ENCODE data around the gene TBCE. TPM values are rescaled to one million over a fixed set of nuclear protein-coding genes. Genes with fewer than 3 reads are reported as not detected.

TBCE gene
- total and polyA plus RNA-seq, 2 donors = 33.7 to 34.0 TPM

GRCh38 chr1:235326719-235327558 lies 40.3 kb upstream of the TBCE start:
- peaks cover 0 to 1% of the 10 kb centered on the region in 2 donors for H3K9me3 ChIP-seq (ENCODE audit: control insufficient read depth in 2 of 2, insufficient read depth in 1 of 2, low read length in 1 of 2)
- H3K4me1 ChIP-seq (ENCODE audit: control insufficient read depth in 2 of 2, insufficient read depth in 2 of 2, low read length in 2 of 2) = peaks cover 8 to 10% of the 10 kb centered on the region in 2 donors
- under 1% methylated on average over 78 of the region's 78 CpGs for WGBS

GRCh38 chr1:235327559-235328270 lies 39.5 kb upstream of the TBCE start, which contains the start of gene ARID4B:
Gene ARID4B (minus strand): TSS chr1:235328179. CDS start chr1:235326919, 1,260 bp downstream.
- Histone ChIP-seq H3K27ac (ENCODE audit: low read depth in 1 of 2, low read length in 1 of 2) (peak within 1 kb of the TSS; percentile 98 to 99), H3K27me3 (ENCODE audit: control insufficient read depth in 2 of 2, insufficient read depth in 1 of 2, low read length in 1 of 2) (no peaks in the 10 kb centered on the region), H3K36me3 (ENCODE audit: control insufficient read depth in 2 of 2, insufficient read depth in 2 of 2, low read length in 1 of 2) (peaks cover 2 to 11% of the 10 kb centered on the region in 2 donors), H3K4me3 (ENCODE audit: low read length in 2 of 2) (peak within 1 kb of the TSS; percentile 99), H3K4me1 (ENCODE audit: control insufficient read depth in 2 of 2, insufficient read depth in 2 of 2, low read length in 2 of 2) (peaks cover 8 to 11% of the 10 kb centered on the region in 2 donors), H3K9me3 (ENCODE audit: control insufficient read depth in 2 of 2, insufficient read depth in 1 of 2, low read length in 1 of 2) (peaks cover 0 to 1% of the 10 kb centered on the region in 2 donors)
- peak in 1 of 9 donors; percentile 49 for DNase-seq (ENCODE audit: low read depth in 6 of 9, low spot score in 9 of 9)
- WGBS = under 1% methylated on average over 58 of the region's 58 CpGs

More at GRCh38 chr1:235326719-235327558, 40.3 kb upstream of the TBCE start:
- Histone ChIP-seq H3K36me3 (ENCODE audit: control insufficient read depth in 2 of 2, insufficient read depth in 2 of 2, low read length in 1 of 2) (peaks cover 7 to 18% of the 10 kb centered on the region in 2 donors), H3K27ac (ENCODE audit: low read depth in 1 of 2, low read length in 1 of 2) (peak overlapping the region; percentile 96), H3K4me3 (ENCODE audit: low read length in 2 of 2) (peak overlapping the region; percentile 99), H3K27me3 (ENCODE audit: control insufficient read depth in 2 of 2, insufficient read depth in 1 of 2, low read length in 1 of 2) (no peaks in the 10 kb centered on the region)
- DNase-seq (ENCODE audit: low read depth in 6 of 9, low spot score in 9 of 9) = peak in 6 of 9 donors; percentile 27 to 73 (median 47)

- no peaks in the 10 kb centered on the region for H3K27me3 ChIP-seq (ENCODE audit: control insufficient read depth in 2 of 2, insufficient read depth in 1 of 2, low read length in 1 of 2)
- H3K27ac ChIP-seq (ENCODE audit: low read depth in 1 of 2, low read length in 1 of 2) = peak within 1 kb of the TSS; percentile 98 to 99
- peak within 1 kb of the TSS; percentile 99 for H3K4me3 ChIP-seq (ENCODE audit: low read length in 2 of 2)
- H3K4me1 ChIP-seq (ENCODE audit: control insufficient read depth in 2 of 2, insufficient read depth in 2 of 2, low read length in 2 of 2) = peaks cover 8 to 14% of the 10 kb centered on the region in 2 donors
- peak; percentile 97 to 100 (median 99) for DNase-seq (ENCODE audit: low read depth in 6 of 9, low spot score in 9 of 9)
- WGBS = under 1% methylated on average over 54 of the region's 54 CpGs
- peaks cover 0 to 1% of the 10 kb centered on the region in 2 donors for H3K9me3 ChIP-seq (ENCODE audit: control insufficient read depth in 2 of 2, insufficient read depth in 1 of 2, low read length in 1 of 2)
- peaks cover 0 to 11% of the 10 kb centered on the region in 2 donors for H3K36me3 ChIP-seq (ENCODE audit: control insufficient read depth in 2 of 2, insufficient read depth in 2 of 2, low read length in 1 of 2)
These were observed 38.7 kb upstream of the TBCE start, which contains the start of gene GGPS1 for GRCh38 chr1:235328271-235329138. Gene GGPS1 (plus strand): TSS chr1:235328570. CDS start chr1:235335265, 6,695 bp downstream.

GRCh38 chr1:235329139-235329902 lies 37.9 kb upstream of the TBCE start:
- DNase-seq (ENCODE audit: low read depth in 6 of 9, low spot score in 9 of 9) = peak in 3 of 9 donors; percentile 47 to 79 (median 54)

GRCh38 chr1:235330918-235331285 lies 36.3 kb upstream of the TBCE start:
- Histone ChIP-seq H3K9me3 (ENCODE audit: control insufficient read depth in 2 of 2, insufficient read depth in 1 of 2, low read length in 1 of 2) (peaks cover 0 to 1% of the 10 kb centered on the region in 2 donors), H3K4me1 (ENCODE audit: control insufficient read depth in 2 of 2, insufficient read depth in 2 of 2, low read length in 2 of 2) (peaks cover 6 to 10% of the 10 kb centered on the region in 2 donors), H3K27ac (ENCODE audit: low read depth in 1 of 2, low read length in 1 of 2) (no peak overlapping the region), H3K36me3 (ENCODE audit: control insufficient read depth in 2 of 2, insufficient read depth in 2 of 2, low read length in 1 of 2) (peaks cover 0 to 10% of the 10 kb centered on the region in 2 donors), H3K4me3 (ENCODE audit: low read length in 2 of 2) (no peak overlapping the region), H3K27me3 (ENCODE audit: control insufficient read depth in 2 of 2, insufficient read depth in 1 of 2, low read length in 1 of 2) (no peaks in the 10 kb centered on the region)
- WGBS = 97% methylated on average over 5 of the region's 5 CpGs
- DNase-seq (ENCODE audit: low read depth in 6 of 9, low spot score in 9 of 9) = no peak

More at GRCh38 chr1:235329139-235329902, 37.9 kb upstream of the TBCE start:
- 8% methylated on average over 24 of the region's 24 CpGs for WGBS
- H3K27ac ChIP-seq (ENCODE audit: low read depth in 1 of 2, low read length in 1 of 2) = peak overlapping the region; percentile 98 to 99
- H3K4me3 ChIP-seq (ENCODE audit: low read length in 2 of 2) = peak overlapping the region; percentile 71 to 80
- H3K36me3 ChIP-seq (ENCODE audit: control insufficient read depth in 2 of 2, insufficient read depth in 2 of 2, low read length in 1 of 2) = peaks cover 0 to 9% of the 10 kb centered on the region in 2 donors
- H3K27me3 ChIP-seq (ENCODE audit: control insufficient read depth in 2 of 2, insufficient read depth in 1 of 2, low read length in 1 of 2) = no peaks in the 10 kb centered on the region
- peaks cover 0 to 1% of the 10 kb centered on the region in 2 donors for H3K9me3 ChIP-seq (ENCODE audit: control insufficient read depth in 2 of 2, insufficient read depth in 1 of 2, low read length in 1 of 2)
- H3K4me1 ChIP-seq (ENCODE audit: control insufficient read depth in 2 of 2, insufficient read depth in 2 of 2, low read length in 2 of 2) = peaks cover 8 to 14% of the 10 kb centered on the region in 2 donors

- H3K27me3 ChIP-seq (ENCODE audit: control insufficient read depth in 2 of 2, insufficient read depth in 1 of 2, low read length in 1 of 2) = no peaks in the 10 kb centered on the region
- WGBS = 90% methylated on average over 3 of the region's 3 CpGs
- H3K27ac ChIP-seq (ENCODE audit: low read depth in 1 of 2, low read length in 1 of 2) = no peak overlapping the region
- DNase-seq (ENCODE audit: low read depth in 6 of 9, low spot score in 9 of 9) = no peak
- peaks cover 6 to 10% of the 10 kb centered on the region in 2 donors for H3K4me1 ChIP-seq (ENCODE audit: control insufficient read depth in 2 of 2, insufficient read depth in 2 of 2, low read length in 2 of 2)
- no peak overlapping the region for H3K4me3 ChIP-seq (ENCODE audit: low read length in 2 of 2)
- H3K9me3 ChIP-seq (ENCODE audit: control insufficient read depth in 2 of 2, insufficient read depth in 1 of 2, low read length in 1 of 2) = peaks cover 0 to 1% of the 10 kb centered on the region in 2 donors
- peaks cover 0 to 12% of the 10 kb centered on the region in 2 donors for H3K36me3 ChIP-seq (ENCODE audit: control insufficient read depth in 2 of 2, insufficient read depth in 2 of 2, low read length in 1 of 2)
These were observed 35.8 kb upstream of the TBCE start for GRCh38 chr1:235331401-235331800.

GRCh38 chr1:235336903-235337302 lies 30.3 kb upstream of the TBCE start:
- Histone ChIP-seq H3K4me1 (ENCODE audit: control insufficient read depth in 2 of 2, insufficient read depth in 2 of 2, low read length in 2 of 2) (peaks cover 0 to 9% of the 10 kb centered on the region in 2 donors), H3K36me3 (ENCODE audit: control insufficient read depth in 2 of 2, insufficient read depth in 2 of 2, low read length in 1 of 2) (peaks cover 13 to 34% of the 10 kb centered on the region in 2 donors), H3K9me3 (ENCODE audit: control insufficient read depth in 2 of 2, insufficient read depth in 1 of 2, low read length in 1 of 2) (no peaks in the 10 kb centered on the region), H3K4me3 (ENCODE audit: low read length in 2 of 2) (no peak overlapping the region), H3K27me3 (ENCODE audit: control insufficient read depth in 2 of 2, insufficient read depth in 1 of 2, low read length in 1 of 2) (no peaks in the 10 kb centered on the region), H3K27ac (ENCODE audit: low read depth in 1 of 2, low read length in 1 of 2) (peak overlapping the region in 1 of 2 donors; percentile 55)
- DNase-seq (ENCODE audit: low read depth in 6 of 9, low spot score in 9 of 9) = peak in 4 of 9 donors; percentile 18 to 66 (median 34)
- WGBS = 65% methylated on average over 4 of the region's 4 CpGs

GRCh38 chr1:235339746-235340145 lies 27.5 kb upstream of the TBCE start:
- no peak overlapping the region for H3K27ac ChIP-seq (ENCODE audit: low read depth in 1 of 2, low read length in 1 of 2)
- peaks cover 18 to 52% of the 10 kb centered on the region in 2 donors for H3K36me3 ChIP-seq (ENCODE audit: control insufficient read depth in 2 of 2, insufficient read depth in 2 of 2, low read length in 1 of 2)
- no peak for DNase-seq (ENCODE audit: low read depth in 6 of 9, low spot score in 9 of 9)
- no peaks in the 10 kb centered on the region for H3K9me3 ChIP-seq (ENCODE audit: control insufficient read depth in 2 of 2, insufficient read depth in 1 of 2, low read length in 1 of 2)
- peaks cover 0 to 4% of the 10 kb centered on the region in 2 donors for H3K4me1 ChIP-seq (ENCODE audit: control insufficient read depth in 2 of 2, insufficient read depth in 2 of 2, low read length in 2 of 2)
- WGBS = 84% methylated on average over 8 of the region's 8 CpGs
- H3K27me3 ChIP-seq (ENCODE audit: control insufficient read depth in 2 of 2, insufficient read depth in 1 of 2, low read length in 1 of 2) = no peaks in the 10 kb centered on the region
- H3K4me3 ChIP-seq (ENCODE audit: low read length in 2 of 2) = no peak overlapping the region

Measured in thymus (tissue), 11 donors.